ENCODE data around the gene PREP. TPM values are rescaled to one million over a fixed set of nuclear protein-coding genes. Genes with fewer than 3 reads are reported as not detected.

The PREP gene
- total RNA-seq, 1 donor from 2014 or later = 25.2 TPM

GRCh38 chr6:105292689-105293339 is 110.1 kb downstream of the PREP start:
- no peak for DNase-seq

GRCh38 chr6:105291525-105291924 is 111.4 kb downstream of the PREP start:
- intact Hi-C loops (cut with micrococcal nuclease) = no loop called here
- no peak for TF ChIP-seq CTCF (IDR thresholded peaks at IDR 0.05; ENCODE audit: borderline replicate concordance)
- peaks cover 9% of the 10 kb centered on the region for H3K36me3 ChIP-seq
- H3K27ac ChIP-seq (replicated peaks) = no peak overlapping the region
- H3K4me1 ChIP-seq = no peaks in the 10 kb centered on the region
- H3K27me3 ChIP-seq (ENCODE audit: low read depth) = no peaks in the 10 kb centered on the region
- no peak for DNase-seq
- H3K9me3 ChIP-seq (replicated peaks) = no peaks in the 10 kb centered on the region
- no peak overlapping the region for H3K4me3 ChIP-seq

More at GRCh38 chr6:105292689-105293339, 110.1 kb downstream of the PREP start:
- intact Hi-C loops (cut with micrococcal nuclease) = no loop called here
- H3K9me3 ChIP-seq (replicated peaks) = no peaks in the 10 kb centered on the region
- TF ChIP-seq CTCF (IDR thresholded peaks at IDR 0.05; ENCODE audit: borderline replicate concordance) = no peak
- H3K4me1 ChIP-seq = no peaks in the 10 kb centered on the region
- H3K36me3 ChIP-seq = peaks cover 9% of the 10 kb centered on the region
- no peak overlapping the region for H3K27ac ChIP-seq (replicated peaks)
- no peaks in the 10 kb centered on the region for H3K27me3 ChIP-seq (ENCODE audit: low read depth)
- H3K4me3 ChIP-seq = no peak overlapping the region

GRCh38 chr6:105282631-105283585 is 120.0 kb downstream of the PREP start:
- Histone ChIP-seq H3K27me3 (ENCODE audit: low read depth) (no peaks in the 10 kb centered on the region), H3K9me3 (replicated peaks) (no peaks in the 10 kb centered on the region), H3K4me3 (no peak overlapping the region), H3K27ac (replicated peaks) (no peak overlapping the region), H3K4me1 (peaks cover 4% of the 10 kb centered on the region), H3K36me3 (peaks cover 49% of the 10 kb centered on the region)
- no peak for DNase-seq
- intact Hi-C loops (cut with micrococcal nuclease) = no loop called here
- no peak for TF ChIP-seq CTCF (IDR thresholded peaks at IDR 0.05; ENCODE audit: borderline replicate concordance)

- no peaks in the 10 kb centered on the region for H3K9me3 ChIP-seq (replicated peaks)
- no peaks in the 10 kb centered on the region for H3K27me3 ChIP-seq (ENCODE audit: low read depth)
- H3K27ac ChIP-seq (replicated peaks) = no peak overlapping the region
- intact Hi-C loops (cut with micrococcal nuclease) = no loop called here
- no peak for TF ChIP-seq CTCF (IDR thresholded peaks at IDR 0.05; ENCODE audit: borderline replicate concordance)
- H3K4me1 ChIP-seq = peaks cover 4% of the 10 kb centered on the region
- H3K36me3 ChIP-seq = peaks cover 68% of the 10 kb centered on the region
- DNase-seq = no peak
- H3K4me3 ChIP-seq = no peak overlapping the region
Observed at GRCh38 chr6:105280033-105280432, 122.8 kb downstream of the PREP start.

- no peaks in the 10 kb centered on the region for H3K9me3 ChIP-seq (replicated peaks)
- peaks cover 10% of the 10 kb centered on the region for H3K4me1 ChIP-seq
- no peaks in the 10 kb centered on the region for H3K27me3 ChIP-seq (ENCODE audit: low read depth)
- no peak overlapping the region for H3K4me3 ChIP-seq
- intact Hi-C loops (cut with micrococcal nuclease) = no loop called here
- TF ChIP-seq CTCF (IDR thresholded peaks at IDR 0.05; ENCODE audit: borderline replicate concordance) = no peak
- peaks cover 63% of the 10 kb centered on the region for H3K36me3 ChIP-seq
- DNase-seq = no peak
- H3K27ac ChIP-seq (replicated peaks) = no peak overlapping the region
Observed at GRCh38 chr6:105279463-105279862, 123.4 kb downstream of the PREP start.
